HepG2 (cell line): ENCODE results near the gene SCNM1. TPM values are rescaled to one million over a fixed set of nuclear protein-coding genes. Genes with fewer than 3 reads are reported as not detected.

Experiments used
- ATF5 ChIP-seq: sonication (generic); formaldehyde crosslinking; IDR thresholded peaks from 2 replicates; pipeline ENCODE4 v1.4.0; 2020; ENCODE audit warnings: mild to moderate bottlenecking, low read depth, missing genetic modification reagents
- ATF6 ChIP-seq: sonication (generic); formaldehyde crosslinking; conservative IDR thresholded peaks from 2 replicates; pipeline ENCODE4 v1.4.0; 2020; ENCODE audit warnings: missing genetic modification reagents
- BORCS8-MEF2B ChIP-seq: sonication (generic); formaldehyde crosslinking; IDR thresholded peaks from 2 replicates; pipeline ENCODE4 v1.8.0; 2022; ENCODE audit warnings: mild to moderate bottlenecking, missing genetic modification reagents
- DNMT1 ChIP-seq: sonication (generic); formaldehyde crosslinking; IDR thresholded peaks from 2 replicates; pipeline ENCODE4 v1.5.1; 2020; ENCODE audit warnings: mild to moderate bottlenecking, missing genetic modification reagents
- GABPB1 ChIP-seq: IDR thresholded peaks from 2 replicates; pipeline ENCODE4 v1.6.1; 2016; ENCODE audit warnings: mild to moderate bottlenecking, missing genetic modification reagents, moderate library complexity, missing compliant biosample characterization
- GATAD1 ChIP-seq: IDR thresholded peaks from 2 replicates; pipeline ENCODE4 v1.6.1; 2016; ENCODE audit warnings: missing genetic modification reagents, missing compliant biosample characterization
- HNRNPLL ChIP-seq: fragments of 200-400 bp; formaldehyde crosslinking; IDR thresholded peaks from 2 replicates; pipeline ENCODE4 v1.6.1; 2017; ENCODE audit warnings: mild to moderate bottlenecking, low read depth, low read length; ENCODE audit not compliant: poor library complexity, severe bottlenecking
- IRF2 ChIP-seq: IDR thresholded peaks from 2 replicates; pipeline ENCODE4 v1.6.1; 2018; ENCODE audit warnings: missing genetic modification reagents, missing compliant biosample characterization
- IRF9 ChIP-seq: sonication (generic); formaldehyde crosslinking; IDR thresholded peaks from 2 replicates; pipeline ENCODE4 v1.8.0; 2022; ENCODE audit warnings: missing genetic modification reagents, mild to moderate bottlenecking, borderline replicate concordance
- MAFK ChIP-seq, 2 experiments: IDR thresholded peaks in 1 of 2; conservative IDR thresholded peaks in 1 of 2; 2 replicates each; pipeline ENCODE4 v1.6.1; 2011; ENCODE audit warnings: improper control_type of control experiment in 2 of 2, low read length in 2 of 2
- MLX ChIP-seq: IDR thresholded peaks from 2 replicates; pipeline ENCODE4 v1.6.1; 2016
- RFXAP ChIP-seq: sonication (generic); formaldehyde crosslinking; IDR thresholded peaks from 2 replicates; pipeline ENCODE4 v1.4.0; 2020; ENCODE audit warnings: missing genetic modification reagents, borderline replicate concordance
- SATB2 ChIP-seq: sonication (generic); formaldehyde crosslinking; IDR thresholded peaks from 2 replicates; pipeline ENCODE4 v1.5.0; 2020; ENCODE audit warnings: missing genetic modification reagents
- SIX4 ChIP-seq: sonication (generic); formaldehyde crosslinking; IDR thresholded peaks from 2 replicates; pipeline ENCODE4 v1.4.0; 2020; ENCODE audit warnings: missing genetic modification reagents
- STAT5B ChIP-seq: sonication (generic); formaldehyde crosslinking; IDR thresholded peaks from 2 replicates; pipeline ENCODE4 v1.4.0; 2020; ENCODE audit warnings: missing genetic modification reagents
- THRA ChIP-seq: sonication (generic); formaldehyde crosslinking; IDR thresholded peaks from 2 replicates; pipeline ENCODE4 v1.4.0; 2020; ENCODE audit warnings: missing genetic modification reagents, borderline replicate concordance
- YEATS2 ChIP-seq: sonication (generic); formaldehyde crosslinking; IDR thresholded peaks from 2 replicates; pipeline ENCODE4 v1.4.0; 2020; ENCODE audit warnings: missing genetic modification reagents, borderline replicate concordance
- ZNF143 ChIP-seq: sonication (generic); formaldehyde crosslinking; IDR thresholded peaks from 2 replicates; pipeline ENCODE4 v1.4.0; 2020; ENCODE audit warnings: missing genetic modification reagents
- ZNF225 ChIP-seq: sonication (generic); formaldehyde crosslinking; IDR thresholded peaks from 2 replicates; pipeline ENCODE4 v1.4.0; 2020; ENCODE audit warnings: mild to moderate bottlenecking, missing genetic modification reagents
- ZNF33B ChIP-seq: sonication (generic); formaldehyde crosslinking; IDR thresholded peaks from 2 replicates; pipeline ENCODE4 v1.5.1; 2020; ENCODE audit warnings: mild to moderate bottlenecking, missing genetic modification reagents
- ZNF597 ChIP-seq: sonication (generic); formaldehyde crosslinking; IDR thresholded peaks from 2 replicates; pipeline ENCODE4 v1.5.0; 2020; ENCODE audit warnings: missing genetic modification reagents
- ZNF713 ChIP-seq: sonication (generic); formaldehyde crosslinking; IDR thresholded peaks from 2 replicates; pipeline ENCODE4 v1.4.0; 2020; ENCODE audit warnings: mild to moderate bottlenecking, missing genetic modification reagents
- ZSCAN31 ChIP-seq: sonication (generic); formaldehyde crosslinking; IDR thresholded peaks from 2 replicates; pipeline ENCODE4 v1.5.0; 2020; ENCODE audit warnings: low read depth, mild to moderate bottlenecking, missing genetic modification reagents
- polyA plus RNA-seq, 8 experiments: library from polyadenylated mRNA; depleted of rRNA in 3 of 8; stranded (reverse) in 7 of 8; unstranded in 1 of 8; fragments of >200 nt; fragmentation: Illumina TruSeq in 4 of 8; extraction: Trizol in 4 of 8; gene quantifications; 2 replicates each; pipeline versions ENCODE4 v1.2.1 to v1.2.3, GENCODE V29; 2011 to 2016; ENCODE audit warnings: low read depth in 4 of 8, missing spikeins in 1 of 8, mixed read lengths in 1 of 8; ENCODE audit not compliant: insufficient read depth in 1 of 8
- total RNA-seq, 5 experiments: library from RNA; depleted of rRNA; stranded (reverse); fragments of >200 nt; fragmentation: Illumina TruSeq; extraction: Trizol; gene quantifications; 2 replicates each; pipeline ENCODE4 v1.2.3, GENCODE V29; 2016; ENCODE audit warnings: low read depth in 1 of 5

SCNM1 gene
- total and polyA plus RNA-seq, 2 of the 13 experiments (the other 11 are each of a cell fraction or from before 2014, with no cell fraction given) = 16.3 to 31.5 TPM

GRCh38 chr1:151189637-151190445, 23.9 kb downstream of the SCNM1 start, which contains the start of gene VPS72 (continued):
- TF ChIP-seq HNRNPLL (peak; percentile 71), GATAD1 (CRISPR knock-in tag) (peak; percentile 91), MAFK (conservative IDR thresholded peaks at IDR 0.05 in 1 of 2, IDR thresholded peaks at IDR 0.05 in 1 of 2; ENCODE audit: low read length in 2 of 2) (peak in 1 of 2 experiments; percentile 10; a peak in 1 of 4 replicates), ATF6 (CRISPR knock-in tag) (peak; percentile 55; the same call in 1 of the 2 replicates), THRA (CRISPR knock-in tag) (peak; percentile 70), YEATS2 (peak; percentile 95), GABPB1 (CRISPR knock-in tag) (peak; percentile 97), RFXAP (peak; percentile 50; the same call in 1 of the 2 replicates), ZNF143 (CRISPR knock-in tag) (peak; percentile 80), DNMT1 (CRISPR knock-in tag) (peak; percentile 71; the same call in 1 of the 2 replicates), STAT5B (CRISPR knock-in tag) (peak; percentile 90; the same call in 1 of the 2 replicates), ATF5 (no peak), ZSCAN31 (0 out of 2 replicates have a peak, but pooled peaks have one; percentile 39), IRF9 (CRISPR knock-in tag) (peak; percentile 87; the same call in 1 of the 2 replicates), MLX (CRISPR knock-in tag) (peak; percentile 47; the same call in 1 of the 2 replicates), ZNF33B (CRISPR knock-in tag) (no peak), ZNF225 (CRISPR knock-in tag) (no peak), ZNF597 (CRISPR knock-in tag) (no peak), ZNF713 (CRISPR knock-in tag) (no peak), SATB2 (CRISPR knock-in tag) (no peak), SIX4 (CRISPR knock-in tag) (peak; percentile 62), IRF2 (CRISPR knock-in tag) (peak; percentile 93), BORCS8-MEF2B (CRISPR knock-in tag) (peak; percentile 69; the same call in 1 of the 2 replicates)
